CD4-positive, CD25-positive, alpha-beta regulatory T cell (primary cell): ENCODE results near the gene RNASE13. TPM values are rescaled to one million over a fixed set of nuclear protein-coding genes. Genes with fewer than 3 reads are reported as not detected.
"Not testable (repeated sequence)": the region's sequence is repeated elsewhere in the genome, so short reads cannot be mapped to it uniquely, and the experiment has no call there.

ENCODE experiments used
- ATAC-seq, 2 donors: fragments of 150-1000 bp; cut with Tn5 transposase; one replicate each; pipeline ENCODE4 v1.10.0; 2021; ENCODE audit warnings: low read depth in 2 of 2, moderate number of reproducible peaks in 2 of 2, moderate library complexity in 1 of 2
- DNase-seq, 3 donors: peaks; one replicate each; pipeline versions ENCODE4 v3.0.0 to v3.0.0-alpha.2; 2012 to 2022; ENCODE audit warnings: mixed read lengths in 1 of 3
- H3K27ac ChIP-seq: one replicate; pipeline ENCODE4 v1.7.0; 2013; ENCODE audit warnings: mild to moderate bottlenecking, low read length; ENCODE audit not compliant: insufficient read depth, poor library complexity, severe bottlenecking
- H3K27me3 ChIP-seq: one replicate; pipeline ENCODE4 v1.7.0; 2013; ENCODE audit warnings: low read length; ENCODE audit not compliant: control insufficient read depth, insufficient read depth
- H3K36me3 ChIP-seq: one replicate; pipeline ENCODE4 v1.7.0; 2013; ENCODE audit warnings: mild to moderate bottlenecking, low read length, moderate library complexity; ENCODE audit not compliant: control insufficient read depth, insufficient read depth
- H3K4me1 ChIP-seq: 2 replicates; pipeline ENCODE4 v1.7.0; 2013; ENCODE audit warnings: mild to moderate bottlenecking, low read length; ENCODE audit not compliant: insufficient read depth, control insufficient read depth, poor library complexity, severe bottlenecking
- H3K4me3 ChIP-seq: one replicate; pipeline ENCODE4 v1.7.0; 2013; ENCODE audit warnings: low read depth, mild to moderate bottlenecking, low read length, moderate library complexity
- H3K9me3 ChIP-seq, 2 experiments: 1 replicate in 1 of 2; 2 replicates in 1 of 2; pipeline ENCODE4 v1.7.0; 2013; ENCODE audit warnings: low read length in 2 of 2, mild to moderate bottlenecking in 1 of 2, moderate library complexity in 1 of 2; ENCODE audit not compliant: control insufficient read depth in 2 of 2
- H3K27ac Mint-ChIP-seq, 3 donors: one replicate each; pipeline ENCODE4 v1.8.0; 2020 to 2022; ENCODE audit warnings: mild to moderate bottlenecking in 3 of 3, mixed read lengths in 3 of 3, moderate library complexity in 2 of 3
- H3K27me3 Mint-ChIP-seq: one replicate; pipeline ENCODE4 v1.8.0; 2022; ENCODE audit warnings: mild to moderate bottlenecking, mixed read lengths
- H3K36me3 Mint-ChIP-seq: one replicate; pipeline ENCODE4 v1.8.0; 2020; ENCODE audit warnings: mixed read lengths
- H3K4me1 Mint-ChIP-seq, 4 donors: one replicate each; pipeline ENCODE4 v1.8.0; 2020 to 2022; ENCODE audit warnings: mixed read lengths in 4 of 4, mild to moderate bottlenecking in 1 of 4
- H3K4me3 Mint-ChIP-seq, 4 donors: one replicate each; pipeline ENCODE4 v1.8.0; 2020 to 2022; ENCODE audit warnings: mild to moderate bottlenecking in 4 of 4, mixed read lengths in 4 of 4, moderate library complexity in 3 of 4
- H3K9me3 Mint-ChIP-seq, 7 donors: one replicate each; pipeline ENCODE4 v1.8.0; 2020 to 2022; ENCODE audit warnings: mixed read lengths in 7 of 7, mild to moderate bottlenecking in 3 of 7, moderate library complexity in 2 of 7
- polyA plus RNA-seq, 4 donors: library from polyadenylated mRNA; unstranded; fragments of 300-500 nt; fragmentation: Illumina TruSeq; gene quantifications; one replicate each; pipeline ENCODE4 v1.2.3, GENCODE V29; 2021
- total RNA-seq: library from RNA; stranded (reverse); gene quantifications from one replicate; pipeline ENCODE4 v1.2.3, GENCODE V29; 2022

The RNASE13 gene
- total and polyA plus RNA-seq, 5 donors from 2014 or later = not detected

GRCh38 chr14:21043387-21043973 lies 8.9 kb upstream of the RNASE13 start:
- H3K4me1 ChIP-seq = peaks cover 4% of the 10 kb centered on the region
- no peak overlapping the region for H3K4me3 ChIP-seq
- DNase-seq (no peak), ATAC-seq (no peak)
- Mint-ChIP-seq H3K27ac (no peak overlapping the region), H3K4me3 (no peak overlapping the region), H3K9me3 (peaks cover 0 to 1% (median 0%) of the 10 kb centered on the region in 7 donors), H3K36me3 (no peaks in the 10 kb centered on the region), H3K4me1 (peaks cover 0 to 8% (median 3%) of the 10 kb centered on the region in 4 donors), H3K27me3 (peaks cover 31% of the 10 kb centered on the region)
- peaks cover 13% of the 10 kb centered on the region for H3K27me3 ChIP-seq
- H3K9me3 ChIP-seq = no peaks in the 10 kb centered on the region
- no peaks in the 10 kb centered on the region for H3K36me3 ChIP-seq
- H3K27ac ChIP-seq = no peak overlapping the region

- Histone ChIP-seq H3K4me1 (peaks cover 4% of the 10 kb centered on the region), H3K27ac (no peak overlapping the region), H3K9me3 (no peaks in the 10 kb centered on the region), H3K27me3 (peaks cover 12% of the 10 kb centered on the region), H3K36me3 (no peaks in the 10 kb centered on the region), H3K4me3 (no peak overlapping the region)
- Mint-ChIP-seq H3K27me3 (peaks cover 28% of the 10 kb centered on the region), H3K4me1 (peaks cover 0 to 8% (median 3%) of the 10 kb centered on the region in 4 donors), H3K9me3 (peaks cover 0 to 1% (median 0%) of the 10 kb centered on the region in 7 donors), H3K4me3 (no peak overlapping the region), H3K27ac (no peak overlapping the region), H3K36me3 (no peaks in the 10 kb centered on the region)
- no peak for ATAC-seq
- DNase-seq = no peak
Measured at GRCh38 chr14:21042918-21043317, 8.3 kb upstream of the RNASE13 start.

- no peak for DNase-seq
- Histone ChIP-seq H3K36me3 (no peaks in the 10 kb centered on the region), H3K27me3 (peaks cover 14% of the 10 kb centered on the region), H3K4me3 (no peak within 1 kb of the TSS), H3K27ac (no peak within 1 kb of the TSS), H3K9me3 (no peaks in the 10 kb centered on the region), H3K4me1 (peaks cover 4% of the 10 kb centered on the region)
- ATAC-seq = no peak
- Mint-ChIP-seq H3K36me3 (no peaks in the 10 kb centered on the region), H3K27ac (no peak within 1 kb of the TSS), H3K4me1 (peaks cover 0 to 8% (median 3%) of the 10 kb centered on the region in 4 donors), H3K9me3 (peaks cover 0 to 1% (median 0%) of the 10 kb centered on the region in 7 donors), H3K27me3 (peaks cover 21% of the 10 kb centered on the region), H3K4me3 (no peak within 1 kb of the TSS)
Measured at GRCh38 chr14:21041676-21042433, 7.2 kb upstream of the RNASE13 start, which contains the start of gene RNASE7. RNASE7 (plus strand) TSS chr14:21042362; CDS start chr14:21042993, 631 bp downstream.

- not testable (repeated sequence) for H3K4me1 ChIP-seq, H3K4me3 ChIP-seq, H3K27ac Mint-ChIP-seq, ATAC-seq, H3K9me3 ChIP-seq, H3K27ac ChIP-seq, H3K36me3 ChIP-seq, H3K36me3 Mint-ChIP-seq, H3K9me3 Mint-ChIP-seq, H3K4me3 Mint-ChIP-seq, H3K4me1 Mint-ChIP-seq, DNase-seq, H3K27me3 ChIP-seq
- H3K27me3 Mint-ChIP-seq = peaks cover 21% of the 10 kb centered on the region
Measured at GRCh38 chr14:21040941-21041340, 6.3 kb upstream of the RNASE13 start.

- H3K4me3 Mint-ChIP-seq = no peak overlapping the region
- H3K27me3 Mint-ChIP-seq = peaks cover 17% of the 10 kb centered on the region
- Histone ChIP-seq H3K27ac (no peak overlapping the region), H3K4me3 (no peak overlapping the region), H3K9me3 (no peaks in the 10 kb centered on the region), H3K36me3 (no peaks in the 10 kb centered on the region), H3K4me1 (peaks cover 4% of the 10 kb centered on the region), H3K27me3 (peaks cover 8% of the 10 kb centered on the region)
- peaks cover 0 to 8% (median 3%) of the 10 kb centered on the region in 4 donors for H3K4me1 Mint-ChIP-seq
- DNase-seq (no peak), ATAC-seq (no peak)
- H3K27ac Mint-ChIP-seq = peak overlapping the region in 1 of 3 donors; percentile 33
- no peaks in the 10 kb centered on the region for H3K36me3 Mint-ChIP-seq
- H3K9me3 Mint-ChIP-seq = peaks cover 0 to 1% (median 0%) of the 10 kb centered on the region in 7 donors
Measured at GRCh38 chr14:21040370-21040925, 5.8 kb upstream of the RNASE13 start.

GRCh38 chr14:21039585-21040369 lies 5.2 kb upstream of the RNASE13 start:
- Histone ChIP-seq H3K9me3 (no peaks in the 10 kb centered on the region), H3K4me1 (peaks cover 4% of the 10 kb centered on the region), H3K36me3 (no peaks in the 10 kb centered on the region), H3K27me3 (peaks cover 4% of the 10 kb centered on the region), H3K4me3 (no peak overlapping the region), H3K27ac (no peak overlapping the region)
- Mint-ChIP-seq H3K27ac (peak overlapping the region in 1 of 3 donors; percentile 33), H3K4me3 (no peak overlapping the region), H3K4me1 (peaks cover 0 to 7% (median 3%) of the 10 kb centered on the region in 4 donors), H3K27me3 (peaks cover 12% of the 10 kb centered on the region), H3K9me3 (peaks cover 0 to 1% (median 0%) of the 10 kb centered on the region in 7 donors), H3K36me3 (no peaks in the 10 kb centered on the region)
- ATAC-seq (peak in 1 of 2 donors; percentile 42), DNase-seq (peak in 2 of 3 donors; percentile 44 to 47)
